ENCODE results near the gene MORC2. TPM values are rescaled to one million over a fixed set of nuclear protein-coding genes. Genes with fewer than 3 reads are reported as not detected.
A peak's percentile ranks its signal among the peaks of the same experiment; 100 is the strongest.

MORC2 gene
- total RNA-seq, 2 donors from 2014 or later: 34.9 to 36.3 TPM

- WGBS, 2 experiments (ENCODE audit: insufficient coverage in 1 of 2, insufficient read length in 1 of 2): 90 to 92% methylated on average over 18 to 23 of the region's 23 CpGs
- Mint-ChIP-seq H3K36me3 (ENCODE audit: low read depth) (peaks cover 38% of the 10 kb centered on the region), H3K4me1 (no peaks in the 10 kb centered on the region), H3K27me3 (ENCODE audit: insufficient read depth) (no peaks in the 10 kb centered on the region), H3K4me3 (no peak overlapping the region), H3K9me3 (peaks cover 4% of the 10 kb centered on the region), H3K27ac (no peak overlapping the region)
- DNase-seq: peak; percentile 33
- H3K4me3 ChIP-seq (ENCODE audit: low read length): no peak overlapping the region
- H3K9me3 ChIP-seq (ENCODE audit: control insufficient read depth, low read length): no peaks in the 10 kb centered on the region
- TF ChIP-seq CTCF (conservative IDR thresholded peaks at IDR 0.05): no peak
- no peak overlapping the region for H3K9ac ChIP-seq (ENCODE audit: extremely low read depth, low read length, poor library complexity, severe bottlenecking)
- H3K36me3 ChIP-seq (ENCODE audit: control insufficient read depth, insufficient read depth, low read length): peaks cover 18% of the 10 kb centered on the region
- H3K4me1 ChIP-seq (ENCODE audit: control insufficient read depth, insufficient read depth, low read length): no peaks in the 10 kb centered on the region
- H3K27me3 ChIP-seq (ENCODE audit: control insufficient read depth, insufficient read depth, low read length, poor library complexity, severe bottlenecking): no peaks in the 10 kb centered on the region
- H3K27ac ChIP-seq (ENCODE audit: low read depth, low read length): no peak overlapping the region
These were observed 74.9 kb downstream of the MORC2 start for GRCh38 chr22:30893434-30894370.

GRCh38 chr22:30892731-30893221 is 75.8 kb downstream of the MORC2 start:
- H3K9me3 Mint-ChIP-seq: no peaks in the 10 kb centered on the region
- no peak overlapping the region for H3K4me3 ChIP-seq (ENCODE audit: low read length)
- no peaks in the 10 kb centered on the region for H3K4me1 ChIP-seq (ENCODE audit: control insufficient read depth, insufficient read depth, low read length)
- H3K27ac Mint-ChIP-seq: no peak overlapping the region
- no peaks in the 10 kb centered on the region for H3K4me1 Mint-ChIP-seq
- WGBS, 2 experiments (ENCODE audit: insufficient coverage in 1 of 2, insufficient read length in 1 of 2): 96 to 100% methylated on average over 2 to 5 of the region's 5 CpGs
- no peak for TF ChIP-seq CTCF (conservative IDR thresholded peaks at IDR 0.05)
- no peak overlapping the region for H3K9ac ChIP-seq (ENCODE audit: extremely low read depth, low read length, poor library complexity, severe bottlenecking)
- H3K27me3 ChIP-seq (ENCODE audit: control insufficient read depth, insufficient read depth, low read length, poor library complexity, severe bottlenecking): no peaks in the 10 kb centered on the region
- H3K27me3 Mint-ChIP-seq (ENCODE audit: insufficient read depth): no peaks in the 10 kb centered on the region
- no peak overlapping the region for H3K4me3 Mint-ChIP-seq
- H3K27ac ChIP-seq (ENCODE audit: low read depth, low read length): no peak overlapping the region
- H3K9me3 ChIP-seq (ENCODE audit: control insufficient read depth, low read length): no peaks in the 10 kb centered on the region
- peaks cover 35% of the 10 kb centered on the region for H3K36me3 Mint-ChIP-seq (ENCODE audit: low read depth)
- DNase-seq: peak; percentile 35
- H3K36me3 ChIP-seq (ENCODE audit: control insufficient read depth, insufficient read depth, low read length): peaks cover 13% of the 10 kb centered on the region

GRCh38 chr22:30892286-30892685 is 76.3 kb downstream of the MORC2 start:
- H3K4me3 ChIP-seq (ENCODE audit: low read length): no peak overlapping the region
- Mint-ChIP-seq H3K4me1 (no peaks in the 10 kb centered on the region), H3K27me3 (ENCODE audit: insufficient read depth) (no peaks in the 10 kb centered on the region), H3K36me3 (ENCODE audit: low read depth) (peaks cover 34% of the 10 kb centered on the region), H3K27ac (no peak overlapping the region), H3K4me3 (no peak overlapping the region), H3K9me3 (no peaks in the 10 kb centered on the region)
- H3K27ac ChIP-seq (ENCODE audit: low read depth, low read length): no peak overlapping the region
- no peak for TF ChIP-seq CTCF (conservative IDR thresholded peaks at IDR 0.05)
- H3K9me3 ChIP-seq (ENCODE audit: control insufficient read depth, low read length): no peaks in the 10 kb centered on the region
- H3K36me3 ChIP-seq (ENCODE audit: control insufficient read depth, insufficient read depth, low read length): peaks cover 13% of the 10 kb centered on the region
- peak; percentile 41 for DNase-seq
- no peak overlapping the region for H3K9ac ChIP-seq (ENCODE audit: extremely low read depth, low read length, poor library complexity, severe bottlenecking)
- H3K4me1 ChIP-seq (ENCODE audit: control insufficient read depth, insufficient read depth, low read length): no peaks in the 10 kb centered on the region
- WGBS, 2 experiments (ENCODE audit: insufficient coverage in 1 of 2, insufficient read length in 1 of 2): 93 to 95% methylated on average over 6 to 8 of the region's 8 CpGs
- H3K27me3 ChIP-seq (ENCODE audit: control insufficient read depth, insufficient read depth, low read length, poor library complexity, severe bottlenecking): no peaks in the 10 kb centered on the region

All from endodermal cell (in vitro differentiated cells).